Liver (tissue), 9 donors: ENCODE results near the gene HS3ST3B1. TPM values are rescaled to one million over a fixed set of nuclear protein-coding genes. Genes with fewer than 3 reads are reported as not detected.

Experiments
- DNase-seq: peaks from one replicate; pipeline ENCODE4 v3.0.0-alpha.2; 2017; ENCODE audit warnings: low spot score
- H3K27ac ChIP-seq, 2 donors: one replicate each; pipeline ENCODE4 v1.7.0; 2013; ENCODE audit warnings: inconsistent platforms in 2 of 2, low read length in 2 of 2, control low read depth in 1 of 2, low read depth in 1 of 2, mild to moderate bottlenecking in 1 of 2
- H3K27me3 ChIP-seq, 4 donors: one replicate each; pipeline versions ENCODE4 v1.6.1 to v1.7.0; 2013; ENCODE audit warnings: low read length in 3 of 4, inconsistent platforms in 1 of 4, mild to moderate bottlenecking in 1 of 4, moderate library complexity in 1 of 4; ENCODE audit not compliant: control insufficient read depth in 4 of 4, insufficient read depth in 4 of 4
- H3K36me3 ChIP-seq, 4 donors: one replicate each; pipeline versions ENCODE4 v1.6.1 to v1.7.0; 2013; ENCODE audit warnings: low read length in 3 of 4, mild to moderate bottlenecking in 3 of 4, low read depth in 1 of 4, moderate library complexity in 1 of 4; ENCODE audit not compliant: control insufficient read depth in 4 of 4, insufficient read depth in 3 of 4
- H3K4me1 ChIP-seq, 4 donors: one replicate each; pipeline versions ENCODE4 v1.6.1 to v1.7.0; 2013; ENCODE audit warnings: low read length in 3 of 4, mild to moderate bottlenecking in 3 of 4, moderate library complexity in 1 of 4; ENCODE audit not compliant: control insufficient read depth in 4 of 4, insufficient read depth in 4 of 4
- H3K4me3 ChIP-seq, 3 donors: one replicate each; pipeline versions ENCODE4 v1.6.1 to v1.7.0; 2013; ENCODE audit warnings: low read length in 3 of 3, control low read depth in 1 of 3, low read depth in 1 of 3, mild to moderate bottlenecking in 1 of 3
- H3K9ac ChIP-seq, 2 donors: one replicate each; pipeline ENCODE4 v1.7.0; 2013; ENCODE audit warnings: low read length in 2 of 2, mild to moderate bottlenecking in 2 of 2, moderate library complexity in 2 of 2, control low read depth in 1 of 2, low read depth in 1 of 2
- H3K9me3 ChIP-seq, 4 donors: one replicate each; pipeline versions ENCODE4 v1.6.1 to v1.7.0; 2013; ENCODE audit warnings: low read length in 3 of 4; ENCODE audit not compliant: control insufficient read depth in 4 of 4
- ATF3 ChIP-seq: IDR thresholded peaks from 2 replicates; pipeline ENCODE4 v1.6.1; 2016; ENCODE audit warnings: antibody characterized with exemption
- CTCF ChIP-seq: fragments of 150-350 bp; IDR thresholded peaks from 2 replicates; pipeline ENCODE4 v1.5.1; 2017; ENCODE audit warnings: improper control_type of control experiment, low read depth, low read length; ENCODE audit not compliant: missing input control
- EGR1 ChIP-seq, 2 donors: IDR thresholded peaks; 2 replicates each; pipeline ENCODE4 v1.6.1; 2016 to 2018; ENCODE audit warnings: antibody characterized with exemption in 2 of 2, low read depth in 2 of 2
- FOXA1 ChIP-seq: IDR thresholded peaks from 2 replicates; pipeline ENCODE4 v1.6.1; 2016; ENCODE audit warnings: antibody characterized with exemption
- FOXA2 ChIP-seq: IDR thresholded peaks from 2 replicates; pipeline ENCODE4 v1.6.1; 2016; ENCODE audit warnings: antibody characterized with exemption
- GABPA ChIP-seq, 2 donors: IDR thresholded peaks in 1 of 2; conservative IDR thresholded peaks in 1 of 2; 2 replicates each; pipeline ENCODE4 v1.6.1; 2016; ENCODE audit warnings: antibody characterized with exemption in 2 of 2, mild to moderate bottlenecking in 1 of 2, moderate library complexity in 1 of 2
- HNF4A ChIP-seq, 2 donors: conservative IDR thresholded peaks; 2 replicates each; pipeline ENCODE4 v1.6.1; 2016; ENCODE audit warnings: antibody characterized with exemption in 2 of 2, mild to moderate bottlenecking in 2 of 2
- HNF4G ChIP-seq: IDR thresholded peaks from 2 replicates; pipeline ENCODE4 v1.6.1; 2016; ENCODE audit warnings: antibody characterized with exemption
- JUND ChIP-seq, 2 donors: IDR thresholded peaks; 2 replicates each; pipeline ENCODE4 v1.6.1; 2016; ENCODE audit warnings: antibody characterized with exemption in 2 of 2
- MAX ChIP-seq: IDR thresholded peaks from 2 replicates; pipeline ENCODE4 v1.6.1; 2016; ENCODE audit warnings: antibody characterized with exemption
- NR2F2 ChIP-seq: IDR thresholded peaks from 2 replicates; pipeline ENCODE4 v1.6.1; 2016; ENCODE audit warnings: antibody characterized with exemption
- RAD21 ChIP-seq, 2 donors: IDR thresholded peaks; 2 replicates each; pipeline ENCODE4 v1.6.1; 2016; ENCODE audit warnings: antibody characterized with exemption in 2 of 2, mild to moderate bottlenecking in 2 of 2
- REST ChIP-seq: IDR thresholded peaks from 2 replicates; pipeline ENCODE4 v1.6.1; 2016; ENCODE audit warnings: antibody characterized with exemption, mild to moderate bottlenecking
- RXRA ChIP-seq, 2 donors: IDR thresholded peaks; 2 replicates each; pipeline ENCODE4 v1.6.1; 2017 to 2018; ENCODE audit warnings: antibody characterized with exemption in 2 of 2, mild to moderate bottlenecking in 1 of 2
- SP1 ChIP-seq: IDR thresholded peaks from 2 replicates; pipeline ENCODE4 v1.6.1; 2018; ENCODE audit warnings: antibody characterized with exemption, mild to moderate bottlenecking
- TAF1 ChIP-seq: conservative IDR thresholded peaks from 2 replicates; pipeline ENCODE4 v1.6.1; 2016; ENCODE audit warnings: antibody characterized with exemption, mild to moderate bottlenecking
- YY1 ChIP-seq: IDR thresholded peaks from 2 replicates; pipeline ENCODE4 v1.6.1; 2016; ENCODE audit warnings: antibody characterized with exemption, mild to moderate bottlenecking
- ZBTB33 ChIP-seq: IDR thresholded peaks from 2 replicates; pipeline ENCODE4 v1.6.1; 2016; ENCODE audit warnings: antibody characterized with exemption
- whole genome bisulfite sequencing: extraction: QIAGEN DNeasy Blood & Tissue Kit; methylation state at CpG from one replicate; pipeline ENCODE4 v1.1.7; 2013; 5-methylcytosine and 5-hydroxymethylcytosine counted together
- polyA plus RNA-seq, 2 donors: library from polyadenylated mRNA; stranded (reverse) in 1 of 2; unstranded in 1 of 2; fragments of 200-250 nt in 1 of 2; fragments of >200 nt in 1 of 2; fragmentation: Nextera tagmentation in 1 of 2; extraction: Ambion mirVana in 1 of 2; gene quantifications; one replicate each; pipeline versions ENCODE4 v1.2.1 to v1.2.3, GENCODE V29; 2013 to 2015
- total RNA-seq, 2 donors: library from RNA; depleted of rRNA; stranded (reverse); fragments of >200 nt; gene quantifications; one replicate each; pipeline ENCODE4 v1.2.3, GENCODE V29; 2014
- donor health status: healthy.
- donor health status: healthy.
- donor health status: healthy.
- donor health status: healthy.
- donor health status: healthy.

HS3ST3B1 gene
- total and polyA plus RNA-seq, 4 donors = 11.9 to 33.5 (median 22.4) TPM

GRCh38 chr17:14312522-14312921, 11.6 kb downstream of the HS3ST3B1 start:
- Histone ChIP-seq H3K27ac (peak overlapping the region in 1 of 2 donors; percentile 41), H3K9me3 (no peaks in the 10 kb centered on the region), H3K36me3 (peaks cover 0 to 8% (median 5%) of the 10 kb centered on the region in 4 donors), H3K4me1 (peaks cover 4 to 59% (median 41%) of the 10 kb centered on the region in 4 donors), H3K9ac (no peak overlapping the region), H3K4me3 (no peak overlapping the region), H3K27me3 (no peaks in the 10 kb centered on the region)
- TF ChIP-seq FOXA2 = no peak
- no peak for TF ChIP-seq CTCF
- no peak for TF ChIP-seq RXRA (IDR thresholded peaks at IDR 0.05)
- TF ChIP-seq FOXA1 = no peak
- TF ChIP-seq RAD21 (IDR thresholded peaks at IDR 0.05) = no peak
- DNase-seq = no peak
- 90% methylated on average over 3 of the region's 3 CpGs for WGBS

- peaks cover 6 to 59% (median 38%) of the 10 kb centered on the region in 4 donors for H3K4me1 ChIP-seq
- WGBS = 34% methylated on average over 10 of the region's 10 CpGs
Measured at GRCh38 chr17:14316126-14316832, 15.4 kb downstream of the HS3ST3B1 start.

More at GRCh38 chr17:14316126-14316832, 15.4 kb downstream of the HS3ST3B1 start:
- Histone ChIP-seq H3K27ac (peak overlapping the region; percentile 33 to 58), H3K9ac (no peak overlapping the region), H3K36me3 (peaks cover 0 to 6% (median 5%) of the 10 kb centered on the region in 4 donors), H3K4me3 (no peak overlapping the region), H3K9me3 (no peaks in the 10 kb centered on the region), H3K27me3 (no peaks in the 10 kb centered on the region)
- no peak for DNase-seq
- TF ChIP-seq EGR1 (IDR thresholded peaks at IDR 0.05; ENCODE audit: low read depth in 2 of 2) = no peak
- no peak for TF ChIP-seq GABPA (IDR thresholded peaks at IDR 0.05 in 1 of 2, conservative IDR thresholded peaks at IDR 0.05 in 1 of 2)
- TF ChIP-seq REST = peak; percentile 37
- no peak for TF ChIP-seq FOXA1
- TF ChIP-seq MAX = no peak
- TF ChIP-seq HNF4G = no peak
- no peak for TF ChIP-seq JUND (IDR thresholded peaks at IDR 0.05)
- TF ChIP-seq RAD21 (IDR thresholded peaks at IDR 0.05) = peak; percentile 74 to 76
- peak; percentile 18 for TF ChIP-seq YY1
- TF ChIP-seq NR2F2 = no peak
- TF ChIP-seq CTCF = no peak
- no peak for TF ChIP-seq TAF1
- TF ChIP-seq HNF4A (conservative IDR thresholded peaks at IDR 0.05) = peak; percentile 23 to 25
- peak in 1 of 2 donors; percentile 53 for TF ChIP-seq RXRA (IDR thresholded peaks at IDR 0.05)
- TF ChIP-seq FOXA2 = peak; percentile 30
- TF ChIP-seq SP1 = no peak
- TF ChIP-seq ZBTB33 = no peak
- no peak for TF ChIP-seq ATF3
